Vagina (tissue), 2 donors: Measurements from ENCODE around the gene SMC1B. TPM values are rescaled to one million over a fixed set of nuclear protein-coding genes. Genes with fewer than 3 reads are reported as not detected.

ENCODE experiments used
- DNase-seq, 2 donors: peaks; one replicate each; pipeline ENCODE4 v3.0.0-alpha.2; 2017; ENCODE audit errors: extremely low spot score in 2 of 2
- H3K27ac ChIP-seq: fragments of 200-600 bp; sonication (generic); one replicate; pipeline ENCODE4 v1.5.1; 2019
- H3K27me3 ChIP-seq: fragments of 200-600 bp; sonication (generic); one replicate; pipeline ENCODE4 v1.5.1; 2019
- H3K36me3 ChIP-seq, 2 donors: fragments of 200-600 bp; sonication (generic); one replicate each; pipeline ENCODE4 v1.5.1; 2017 to 2019
- H3K4me1 ChIP-seq: fragments of 200-600 bp; sonication (generic); one replicate; pipeline ENCODE4 v1.5.1; 2019
- H3K4me3 ChIP-seq, 2 donors: fragments of 200-600 bp; sonication (generic); 1 replicate in 1 of 2; 2 replicates in 1 of 2; pipeline ENCODE4 v1.5.1; 2016 to 2019
- H3K9me3 ChIP-seq: fragments of 200-600 bp; sonication (generic); one replicate; pipeline ENCODE4 v1.5.1; 2019
- POLR2A ChIP-seq, 2 donors: fragments of 450-650 bp; IDR thresholded peaks; one replicate each; pipeline ENCODE4 v1.6.1; 2017; ENCODE audit warnings: antibody characterized with exemption in 2 of 2, mild to moderate bottlenecking in 2 of 2, moderate library complexity in 2 of 2
- POLR2AphosphoS5 ChIP-seq, 2 donors: sonication (generic); formaldehyde crosslinking; IDR thresholded peaks; one replicate each; pipeline ENCODE4 v1.9.0; 2017; ENCODE audit warnings: antibody characterized with exemption in 2 of 2, mild to moderate bottlenecking in 2 of 2, low read depth in 1 of 2; ENCODE audit not compliant: insufficient read depth in 1 of 2
- intact Hi-C: fragments of 100-400 bp; cut with DNase I; formaldehyde crosslinking; loops from one replicate; pipeline ENCODE4 v1.15.1; 2023
- total RNA-seq: library from RNA; depleted of rRNA; stranded (reverse); fragments of >200 nt; gene quantifications from one replicate; pipeline ENCODE4 v1.2.3, GENCODE V29; 2016
- TF ChIP-seq, protein P1 (sequence below), 3 experiments: fragments of 450-650 bp in 2 of 3; fragments of 200-600 bp in 1 of 3; sonication (generic) in 1 of 3; IDR thresholded peaks; one replicate each; pipeline ENCODE4 v1.5.1; 2017 to 2019; ENCODE audit warnings: antibody characterized with exemption in 3 of 3, mild to moderate bottlenecking in 2 of 3, moderate library complexity in 2 of 3

The SMC1B gene
- total RNA-seq, 1 donor from 2014 or later, result not detected

DNA sequence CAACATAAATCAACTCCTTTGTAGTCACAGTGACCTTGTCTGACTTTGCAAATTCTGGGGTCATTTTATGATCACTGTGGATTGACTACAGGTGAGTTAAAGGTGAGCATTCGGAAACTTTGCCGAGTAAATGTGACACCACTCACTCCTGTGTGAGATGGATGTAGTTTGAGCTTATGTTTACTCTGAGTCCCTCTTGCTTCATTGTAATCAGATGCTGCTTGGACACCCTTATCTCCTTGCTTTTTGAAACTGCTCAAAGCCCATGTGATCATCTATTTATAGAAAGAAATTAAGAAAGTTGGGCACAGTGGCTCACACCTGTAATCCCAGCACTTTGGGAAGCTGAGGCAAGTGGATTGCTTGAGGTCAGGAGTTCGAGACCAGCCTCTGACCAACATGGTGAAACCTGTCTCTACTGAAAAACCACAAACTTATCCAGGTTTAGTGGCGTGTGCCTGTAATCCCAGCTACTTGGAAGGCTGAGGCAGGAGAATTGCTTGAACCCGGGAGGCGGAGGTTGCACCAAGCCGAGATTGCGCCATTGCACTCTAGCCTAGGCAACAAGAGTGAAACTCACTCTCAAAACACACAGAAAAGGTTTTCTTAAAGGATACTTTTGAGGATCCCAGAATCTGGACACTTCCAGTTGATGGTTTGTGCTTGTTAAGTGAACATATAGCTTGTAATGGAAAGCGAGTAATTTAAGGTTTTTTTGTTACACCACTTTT, 96.4 kb downstream of the SMC1B start:
- intact Hi-C loops, result loop anchor here (10.0 kb wide), 1 partner anchor 228 kb away; no protein-coding TSS in a partner anchor
- H3K9me3 ChIP-seq, result no peaks in the 10 kb centered on the region
- no peaks in the 10 kb centered on the region for H3K36me3 ChIP-seq
- peak overlapping the region; percentile 87 for H3K27ac ChIP-seq
- no peaks in the 10 kb centered on the region for H3K27me3 ChIP-seq
- TF ChIP-seq POLR2AphosphoS5 (IDR thresholded peaks at IDR 0.05; ENCODE audit: insufficient read depth in 1 of 2, low read depth in 1 of 2) (no peak), POLR2A (IDR thresholded peaks at IDR 0.05) (no peak)
- TF ChIP-seq, protein P1, sequence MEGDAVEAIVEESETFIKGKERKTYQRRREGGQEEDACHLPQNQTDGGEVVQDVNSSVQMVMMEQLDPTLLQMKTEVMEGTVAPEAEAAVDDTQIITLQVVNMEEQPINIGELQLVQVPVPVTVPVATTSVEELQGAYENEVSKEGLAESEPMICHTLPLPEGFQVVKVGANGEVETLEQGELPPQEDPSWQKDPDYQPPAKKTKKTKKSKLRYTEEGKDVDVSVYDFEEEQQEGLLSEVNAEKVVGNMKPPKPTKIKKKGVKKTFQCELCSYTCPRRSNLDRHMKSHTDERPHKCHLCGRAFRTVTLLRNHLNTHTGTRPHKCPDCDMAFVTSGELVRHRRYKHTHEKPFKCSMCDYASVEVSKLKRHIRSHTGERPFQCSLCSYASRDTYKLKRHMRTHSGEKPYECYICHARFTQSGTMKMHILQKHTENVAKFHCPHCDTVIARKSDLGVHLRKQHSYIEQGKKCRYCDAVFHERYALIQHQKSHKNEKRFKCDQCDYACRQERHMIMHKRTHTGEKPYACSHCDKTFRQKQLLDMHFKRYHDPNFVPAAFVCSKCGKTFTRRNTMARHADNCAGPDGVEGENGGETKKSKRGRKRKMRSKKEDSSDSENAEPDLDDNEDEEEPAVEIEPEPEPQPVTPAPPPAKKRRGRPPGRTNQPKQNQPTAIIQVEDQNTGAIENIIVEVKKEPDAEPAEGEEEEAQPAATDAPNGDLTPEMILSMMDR (IDR thresholded peaks at IDR 0.05), result no peak
- no peak for DNase-seq
- H3K4me3 ChIP-seq, result no peak overlapping the region
- peaks cover 38% of the 10 kb centered on the region for H3K4me1 ChIP-seq

DNA sequence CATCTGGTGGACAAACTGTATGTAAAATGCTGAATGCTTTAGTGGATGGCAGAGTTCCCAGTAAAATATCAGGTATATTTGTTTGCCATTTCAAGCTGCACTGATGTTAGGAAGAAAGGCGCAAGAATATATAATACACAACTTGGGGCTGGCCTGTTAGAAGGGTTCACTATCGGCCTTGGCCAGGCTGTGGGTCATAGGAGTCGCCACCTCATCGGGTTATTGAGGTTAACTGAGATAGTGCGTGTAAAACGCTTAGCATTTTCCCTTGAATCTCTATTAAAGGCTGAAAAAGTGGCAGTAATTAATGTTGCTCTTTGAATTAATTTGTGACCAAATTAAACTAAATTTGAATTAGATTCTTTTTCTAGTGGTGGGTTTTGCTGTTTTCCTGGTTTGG, 98.6 kb downstream of the SMC1B start:
- Histone ChIP-seq H3K4me1 (peaks cover 47% of the 10 kb centered on the region), H3K9me3 (no peaks in the 10 kb centered on the region), H3K27me3 (no peaks in the 10 kb centered on the region), H3K4me3 (no peak overlapping the region), H3K36me3 (no peaks in the 10 kb centered on the region), H3K27ac (no peak overlapping the region)
- intact Hi-C loops, result loop anchor here (10.0 kb wide), 1 partner anchor 230 kb away; no protein-coding TSS in a partner anchor
- no peak for DNase-seq
- TF ChIP-seq, protein P1 (IDR thresholded peaks at IDR 0.05), result no peak
- TF ChIP-seq POLR2AphosphoS5 (IDR thresholded peaks at IDR 0.05; ENCODE audit: insufficient read depth in 1 of 2, low read depth in 1 of 2) (no peak), POLR2A (IDR thresholded peaks at IDR 0.05) (no peak)

DNA sequence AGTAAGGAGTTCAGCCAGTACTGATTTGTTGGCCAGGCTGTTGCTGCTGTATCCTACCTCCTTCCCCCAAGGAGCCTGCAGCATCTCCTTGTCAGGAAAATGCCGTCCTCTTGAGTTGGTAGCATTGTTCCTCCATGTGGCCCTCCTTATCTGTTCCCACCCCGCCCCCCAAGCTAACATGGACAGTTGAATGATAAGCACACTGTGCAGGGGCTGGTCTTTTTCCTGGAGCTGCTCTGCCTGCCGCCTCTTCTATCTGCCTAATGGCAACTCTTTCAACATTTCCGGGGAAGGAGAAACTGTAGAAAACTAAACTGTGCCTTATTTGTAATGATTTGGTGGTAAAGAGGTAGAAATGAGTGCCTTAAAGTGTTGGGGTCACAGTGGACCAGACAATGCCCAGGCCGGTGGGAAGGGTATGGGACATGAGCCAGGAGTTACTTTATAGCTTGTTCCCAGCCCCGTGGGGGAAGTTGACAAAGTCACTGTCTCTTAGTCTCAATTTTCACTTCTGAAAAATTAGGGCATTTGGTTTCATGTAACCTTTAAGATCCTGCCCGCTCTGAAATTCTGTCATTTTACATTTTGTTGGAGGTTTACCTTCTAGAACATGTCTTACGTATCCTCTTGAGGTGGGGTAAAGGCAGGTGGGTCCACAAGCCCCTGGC, 99.2 kb downstream of the SMC1B start:
- TF ChIP-seq POLR2AphosphoS5 (IDR thresholded peaks at IDR 0.05; ENCODE audit: insufficient read depth in 1 of 2, low read depth in 1 of 2) (no peak), POLR2A (IDR thresholded peaks at IDR 0.05) (no peak)
- TF ChIP-seq, protein P1 (IDR thresholded peaks at IDR 0.05), result no peak
- intact Hi-C loops, result loop anchor here (10.0 kb wide), 1 partner anchor 231 kb away; no protein-coding TSS in a partner anchor

DNA sequence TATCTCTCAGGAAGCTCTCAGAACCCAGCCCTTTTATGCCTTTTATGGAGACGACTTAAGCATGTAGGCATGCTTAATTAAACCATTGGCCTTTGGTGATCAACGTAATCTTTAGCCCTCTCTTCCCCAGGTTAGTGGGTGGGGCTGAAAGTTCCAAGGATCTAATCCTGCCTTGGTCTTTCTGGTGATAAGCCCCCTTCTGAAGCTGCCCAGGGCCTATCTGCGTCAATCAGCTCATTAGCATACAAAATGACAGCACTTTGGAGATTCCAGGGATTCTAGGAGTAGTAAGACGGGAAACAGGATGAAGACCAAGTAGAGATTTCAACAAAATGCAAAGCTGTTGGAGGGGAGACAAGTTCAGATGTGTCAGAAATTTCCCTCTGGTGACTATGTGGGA, 100.5 kb downstream of the SMC1B start:
- intact Hi-C loops, result loop anchor here (2.0 to 10.0 kb wide), 2 partner anchors 42 to 232 kb away; no protein-coding TSS in a partner anchor
- H3K27me3 ChIP-seq, result no peaks in the 10 kb centered on the region
- no peaks in the 10 kb centered on the region for H3K36me3 ChIP-seq
- no peak for TF ChIP-seq POLR2A (IDR thresholded peaks at IDR 0.05)
- TF ChIP-seq POLR2AphosphoS5 (IDR thresholded peaks at IDR 0.05; ENCODE audit: insufficient read depth in 1 of 2, low read depth in 1 of 2), result no peak
- TF ChIP-seq, protein P1 (IDR thresholded peaks at IDR 0.05), result no peak
- no peak overlapping the region for H3K27ac ChIP-seq
- no peak overlapping the region for H3K4me3 ChIP-seq
- peaks cover 34% of the 10 kb centered on the region for H3K4me1 ChIP-seq
- no peaks in the 10 kb centered on the region for H3K9me3 ChIP-seq
- DNase-seq, result no peak

More for the DNA sequence above, 99.2 kb downstream of the SMC1B start:
- no peak overlapping the region for H3K4me3 ChIP-seq
- no peaks in the 10 kb centered on the region for H3K36me3 ChIP-seq
- H3K27ac ChIP-seq, result no peak overlapping the region
- no peaks in the 10 kb centered on the region for H3K9me3 ChIP-seq
- H3K27me3 ChIP-seq, result no peaks in the 10 kb centered on the region
- peaks cover 42% of the 10 kb centered on the region for H3K4me1 ChIP-seq
- DNase-seq, result no peak
